ENCODE results near the gene MOB3A. TPM values are rescaled to one million over a fixed set of nuclear protein-coding genes. Genes with fewer than 3 reads are reported as not detected.

MOB3A gene
- total RNA-seq, 2 donors from 2014 or later = 20.9 to 21.8 TPM

- no peaks in the 10 kb centered on the region for H3K27me3 ChIP-seq (ENCODE audit: control insufficient read depth, insufficient read depth, low read length, poor library complexity, severe bottlenecking)
- peaks cover 8% of the 10 kb centered on the region for H3K36me3 Mint-ChIP-seq (ENCODE audit: low read depth)
- no peak overlapping the region for H3K4me3 ChIP-seq (ENCODE audit: low read length)
- TF ChIP-seq CTCF (conservative IDR thresholded peaks at IDR 0.05) = no peak
- 90 to 94% methylated on average over 5 to 6 of the region's 6 CpGs for WGBS, 2 experiments (ENCODE audit: insufficient coverage in 1 of 2, insufficient read length in 1 of 2)
- H3K27ac Mint-ChIP-seq = no peak overlapping the region
- no peaks in the 10 kb centered on the region for H3K27me3 Mint-ChIP-seq (ENCODE audit: insufficient read depth)
- no peak overlapping the region for H3K27ac ChIP-seq (ENCODE audit: low read depth, low read length)
- no peaks in the 10 kb centered on the region for H3K4me1 Mint-ChIP-seq
- DNase-seq = no peak
- H3K9ac ChIP-seq (ENCODE audit: extremely low read depth, low read length, poor library complexity, severe bottlenecking) = no peak overlapping the region
- H3K4me3 Mint-ChIP-seq = no peak overlapping the region
- H3K9me3 Mint-ChIP-seq = no peaks in the 10 kb centered on the region
- peaks cover 24% of the 10 kb centered on the region for H3K36me3 ChIP-seq (ENCODE audit: control insufficient read depth, insufficient read depth, low read length)
- peaks cover 14% of the 10 kb centered on the region for H3K4me1 ChIP-seq (ENCODE audit: control insufficient read depth, insufficient read depth, low read length)
- H3K9me3 ChIP-seq (ENCODE audit: control insufficient read depth, low read length) = no peaks in the 10 kb centered on the region
Measured at GRCh38 chr19:2047076-2047448, 49.1 kb downstream of the MOB3A start.

DNA sequence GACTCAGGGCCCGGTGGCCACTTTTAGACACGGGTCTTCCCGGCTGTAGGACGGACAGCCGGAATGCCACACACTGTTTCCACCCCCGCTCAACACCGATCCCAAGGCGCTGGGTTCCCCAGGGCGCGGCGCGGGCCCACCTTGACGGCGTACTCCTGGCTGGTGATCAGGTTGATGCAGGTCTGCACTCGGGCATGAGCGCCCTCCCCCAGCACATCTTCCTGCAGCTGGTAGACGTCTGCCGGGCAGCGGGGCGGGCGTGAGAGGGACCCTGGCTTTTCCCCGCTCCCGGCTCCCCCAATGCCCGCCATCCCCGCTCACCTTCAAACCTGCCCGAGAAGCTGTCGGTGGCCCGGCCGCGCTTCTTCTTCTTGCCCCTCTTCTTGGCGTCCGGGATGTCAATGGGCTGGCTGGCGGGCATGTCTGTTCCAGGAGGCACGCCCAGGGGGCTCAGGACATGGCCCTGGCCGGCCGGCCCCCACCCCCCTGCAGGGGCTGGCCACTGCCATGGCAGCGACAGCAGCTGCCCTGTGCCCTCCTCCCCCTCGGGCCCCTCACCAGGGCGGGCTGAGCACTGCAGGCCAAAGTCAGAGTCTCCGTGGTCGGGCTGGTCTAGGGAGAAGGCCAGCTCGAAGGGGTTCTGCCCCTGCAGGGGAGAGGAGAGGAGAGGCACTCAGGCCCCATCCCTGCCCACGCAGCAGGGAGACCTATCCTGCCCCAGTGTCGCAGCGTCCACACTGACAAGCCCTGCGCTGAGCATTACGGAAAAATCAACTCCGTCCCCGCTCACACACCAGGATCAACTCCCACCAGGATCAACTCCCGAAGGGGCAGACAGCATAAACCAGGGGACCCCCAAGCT lies 49.8 kb downstream of the MOB3A start:
- Mint-ChIP-seq H3K27me3 (ENCODE audit: insufficient read depth) (no peaks in the 10 kb centered on the region), H3K36me3 (ENCODE audit: low read depth) (peaks cover 8% of the 10 kb centered on the region), H3K4me1 (no peaks in the 10 kb centered on the region), H3K9me3 (no peaks in the 10 kb centered on the region), H3K4me3 (no peak overlapping the region), H3K27ac (no peak overlapping the region)
- H3K27me3 ChIP-seq (ENCODE audit: control insufficient read depth, insufficient read depth, low read length, poor library complexity, severe bottlenecking) = no peaks in the 10 kb centered on the region
- H3K4me3 ChIP-seq (ENCODE audit: low read length) = no peak overlapping the region
- WGBS, 2 experiments (ENCODE audit: insufficient coverage in 1 of 2, insufficient read length in 1 of 2) = 94 to 95% methylated on average over 41 to 50 of the region's 50 CpGs
- no peak overlapping the region for H3K27ac ChIP-seq (ENCODE audit: low read depth, low read length)
- TF ChIP-seq CTCF (conservative IDR thresholded peaks at IDR 0.05) = no peak
- H3K9me3 ChIP-seq (ENCODE audit: control insufficient read depth, low read length) = no peaks in the 10 kb centered on the region
- no peak for DNase-seq
- H3K4me1 ChIP-seq (ENCODE audit: control insufficient read depth, insufficient read depth, low read length) = peaks cover 14% of the 10 kb centered on the region
- peaks cover 27% of the 10 kb centered on the region for H3K36me3 ChIP-seq (ENCODE audit: control insufficient read depth, insufficient read depth, low read length)
- no peak overlapping the region for H3K9ac ChIP-seq (ENCODE audit: extremely low read depth, low read length, poor library complexity, severe bottlenecking)

DNA sequence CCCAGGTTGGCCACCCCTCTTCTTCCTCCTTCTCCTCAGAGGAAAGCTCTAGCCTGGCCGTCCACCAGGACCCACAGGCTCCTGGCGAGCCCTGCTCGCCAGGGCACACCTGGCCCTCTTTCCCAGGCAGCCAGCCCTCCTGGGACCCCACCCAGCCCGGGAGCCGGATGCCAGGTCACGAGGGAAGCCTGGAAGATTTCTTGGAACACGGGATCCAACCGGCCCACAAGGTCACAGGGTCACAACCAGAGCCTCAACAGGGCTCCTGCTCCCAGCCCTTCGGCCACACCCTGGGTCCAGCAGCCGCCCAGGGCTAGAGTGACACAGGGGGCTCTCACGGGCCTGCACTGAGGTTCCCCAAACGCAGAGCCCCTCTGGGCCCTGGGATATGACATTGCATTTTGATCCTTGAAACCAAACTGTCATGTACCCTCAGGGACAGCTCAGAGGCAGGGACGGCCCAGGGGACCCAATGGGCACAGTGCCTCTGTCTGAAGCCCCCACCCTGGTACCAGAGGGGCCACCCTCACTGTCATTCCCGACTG lies 50.6 kb downstream of the MOB3A start:
- no peaks in the 10 kb centered on the region for H3K4me1 Mint-ChIP-seq
- DNase-seq = no peak
- TF ChIP-seq CTCF (conservative IDR thresholded peaks at IDR 0.05) = no peak
- no peaks in the 10 kb centered on the region for H3K9me3 Mint-ChIP-seq
- H3K9ac ChIP-seq (ENCODE audit: extremely low read depth, low read length, poor library complexity, severe bottlenecking) = no peak overlapping the region
- peaks cover 14% of the 10 kb centered on the region for H3K4me1 ChIP-seq (ENCODE audit: control insufficient read depth, insufficient read depth, low read length)
- peaks cover 34% of the 10 kb centered on the region for H3K36me3 ChIP-seq (ENCODE audit: control insufficient read depth, insufficient read depth, low read length)
- H3K27me3 ChIP-seq (ENCODE audit: control insufficient read depth, insufficient read depth, low read length, poor library complexity, severe bottlenecking) = no peaks in the 10 kb centered on the region
- H3K27me3 Mint-ChIP-seq (ENCODE audit: insufficient read depth) = no peaks in the 10 kb centered on the region
- 93 to 98% methylated on average over 9 to 14 of the region's 14 CpGs for WGBS, 2 experiments (ENCODE audit: insufficient coverage in 1 of 2, insufficient read length in 1 of 2)
- no peak overlapping the region for H3K27ac ChIP-seq (ENCODE audit: low read depth, low read length)
- no peak overlapping the region for H3K27ac Mint-ChIP-seq
- H3K9me3 ChIP-seq (ENCODE audit: control insufficient read depth, low read length) = no peaks in the 10 kb centered on the region
- no peak overlapping the region for H3K4me3 ChIP-seq (ENCODE audit: low read length)
- peaks cover 11% of the 10 kb centered on the region for H3K36me3 Mint-ChIP-seq (ENCODE audit: low read depth)
- no peak overlapping the region for H3K4me3 Mint-ChIP-seq
